Measurements from ENCODE around the gene CFHR2.
A peak's percentile ranks its signal among the peaks of the same experiment; 100 is the strongest.
"Not testable (repeated sequence)": the region's sequence is repeated elsewhere in the genome, so short reads cannot be mapped to it uniquely, and the experiment has no call there.

Gene CFHR2

GRCh38 chr1:196954778-196955177 is 11.2 kb downstream of the CFHR2 start:
- Histone ChIP-seq H3K9me3 (ENCODE audit: control insufficient read depth, low read length) (no peaks in the 10 kb centered on the region), H3K9ac (ENCODE audit: low read length) (no peak overlapping the region), H3K36me3 (ENCODE audit: control insufficient read depth, insufficient read depth, low read length, severe bottlenecking) (no peaks in the 10 kb centered on the region), H3K27me3 (replicated peaks; ENCODE audit: control insufficient read depth, insufficient read depth, low read length) (no peaks in the 10 kb centered on the region), H3K4me3 (ENCODE audit: low read length) (no peak overlapping the region), H3K4me1 (ENCODE audit: control insufficient read depth, insufficient read depth, low read length) (no peaks in the 10 kb centered on the region)
- DNase-seq (ENCODE audit: low read depth) = no peak

- H3K9me3 ChIP-seq (ENCODE audit: control insufficient read depth, low read length) = no peaks in the 10 kb centered on the region
- H3K4me1 ChIP-seq (ENCODE audit: control insufficient read depth, insufficient read depth, low read length) = no peaks in the 10 kb centered on the region
- no peak overlapping the region for H3K4me3 ChIP-seq (ENCODE audit: low read length)
- no peak for DNase-seq (ENCODE audit: low read depth)
- H3K27me3 ChIP-seq (replicated peaks; ENCODE audit: control insufficient read depth, insufficient read depth, low read length) = no peaks in the 10 kb centered on the region
- H3K9ac ChIP-seq (ENCODE audit: low read length) = no peak overlapping the region
- H3K36me3 ChIP-seq (ENCODE audit: control insufficient read depth, insufficient read depth, low read length, severe bottlenecking) = no peaks in the 10 kb centered on the region
Observed at GRCh38 chr1:196955926-196956325, 12.4 kb downstream of the CFHR2 start.

- no peaks in the 10 kb centered on the region for H3K9me3 ChIP-seq (ENCODE audit: control insufficient read depth, low read length)
- no peak overlapping the region for H3K9ac ChIP-seq (ENCODE audit: low read length)
- no peaks in the 10 kb centered on the region for H3K27me3 ChIP-seq (replicated peaks; ENCODE audit: control insufficient read depth, insufficient read depth, low read length)
- DNase-seq (ENCODE audit: low read depth) = no peak
- no peak overlapping the region for H3K4me3 ChIP-seq (ENCODE audit: low read length)
- H3K4me1 ChIP-seq (ENCODE audit: control insufficient read depth, insufficient read depth, low read length) = no peaks in the 10 kb centered on the region
- H3K36me3 ChIP-seq (ENCODE audit: control insufficient read depth, insufficient read depth, low read length, severe bottlenecking) = no peaks in the 10 kb centered on the region
Observed at GRCh38 chr1:196960854-196961253, 17.3 kb downstream of the CFHR2 start.

DNA sequence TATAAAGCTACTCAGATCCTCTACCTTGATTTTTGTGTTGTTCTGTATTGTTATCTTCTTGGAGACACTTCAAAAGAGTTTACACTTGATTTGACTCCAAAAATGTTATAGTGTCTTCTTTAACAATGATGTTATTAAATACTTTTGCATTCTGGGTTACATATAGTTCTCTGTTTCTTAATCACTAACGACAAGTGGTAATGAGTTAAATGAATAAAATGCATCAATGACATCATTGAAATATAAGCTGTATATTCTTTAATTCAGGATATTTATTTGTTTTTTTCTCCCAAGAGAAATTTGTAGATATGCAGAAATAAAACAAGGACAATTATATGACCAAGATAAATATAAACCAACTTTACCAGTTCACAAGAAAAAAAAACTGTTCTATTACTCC is 26.6 kb downstream of the CFHR2 start:
- no peak overlapping the region for H3K4me3 ChIP-seq (ENCODE audit: low read length)
- no peak overlapping the region for H3K9ac ChIP-seq (ENCODE audit: low read length)
- DNase-seq (ENCODE audit: low read depth) = no peak
- no peaks in the 10 kb centered on the region for H3K4me1 ChIP-seq (ENCODE audit: control insufficient read depth, insufficient read depth, low read length)
- H3K27me3 ChIP-seq (replicated peaks; ENCODE audit: control insufficient read depth, insufficient read depth, low read length) = no peaks in the 10 kb centered on the region
- no peaks in the 10 kb centered on the region for H3K9me3 ChIP-seq (ENCODE audit: control insufficient read depth, low read length)
- H3K36me3 ChIP-seq (ENCODE audit: control insufficient read depth, insufficient read depth, low read length, severe bottlenecking) = no peaks in the 10 kb centered on the region

GRCh38 chr1:196976278-196976677 is 32.7 kb downstream of the CFHR2 start:
- Histone ChIP-seq H3K9me3 (ENCODE audit: control insufficient read depth, low read length) (no peaks in the 10 kb centered on the region), H3K9ac (ENCODE audit: low read length) (no peak overlapping the region)

GRCh38 chr1:196977278-196977677 is 33.7 kb downstream of the CFHR2 start, which contains the start of gene CFHR5:
Gene CFHR5, plus strand, starts transcription at chr1:196977556. Its CDS starts 109 bp downstream, at chr1:196977665.
- no peaks in the 10 kb centered on the region for H3K27me3 ChIP-seq (replicated peaks; ENCODE audit: control insufficient read depth, insufficient read depth, low read length)
- H3K4me3 ChIP-seq (ENCODE audit: low read length) = no peak within 1 kb of the TSS
- no peaks in the 10 kb centered on the region for H3K36me3 ChIP-seq (ENCODE audit: control insufficient read depth, insufficient read depth, low read length, severe bottlenecking)
- H3K9me3 ChIP-seq (ENCODE audit: control insufficient read depth, low read length) = no peaks in the 10 kb centered on the region
- no peak for DNase-seq (ENCODE audit: low read depth)
- no peak within 1 kb of the TSS for H3K9ac ChIP-seq (ENCODE audit: low read length)
- H3K4me1 ChIP-seq (ENCODE audit: control insufficient read depth, insufficient read depth, low read length) = no peaks in the 10 kb centered on the region

More at GRCh38 chr1:196976278-196976677, 32.7 kb downstream of the CFHR2 start:
- Histone ChIP-seq H3K36me3 (ENCODE audit: control insufficient read depth, insufficient read depth, low read length, severe bottlenecking) (no peaks in the 10 kb centered on the region), H3K27me3 (replicated peaks; ENCODE audit: control insufficient read depth, insufficient read depth, low read length) (no peaks in the 10 kb centered on the region), H3K4me3 (ENCODE audit: low read length) (no peak overlapping the region), H3K4me1 (ENCODE audit: control insufficient read depth, insufficient read depth, low read length) (no peaks in the 10 kb centered on the region)
- no peak for DNase-seq (ENCODE audit: low read depth)

- H3K36me3 ChIP-seq (ENCODE audit: control insufficient read depth, insufficient read depth, low read length, severe bottlenecking) = no peaks in the 10 kb centered on the region
- H3K9ac ChIP-seq (ENCODE audit: low read length) = no peak overlapping the region
- DNase-seq (ENCODE audit: low read depth) = no peak
- no peaks in the 10 kb centered on the region for H3K9me3 ChIP-seq (ENCODE audit: control insufficient read depth, low read length)
- no peak overlapping the region for H3K4me3 ChIP-seq (ENCODE audit: low read length)
- H3K27me3 ChIP-seq (replicated peaks; ENCODE audit: control insufficient read depth, insufficient read depth, low read length) = no peaks in the 10 kb centered on the region
- H3K4me1 ChIP-seq (ENCODE audit: control insufficient read depth, insufficient read depth, low read length) = no peaks in the 10 kb centered on the region
Observed at GRCh38 chr1:196980859-196981258, 37.3 kb downstream of the CFHR2 start.

DNA sequence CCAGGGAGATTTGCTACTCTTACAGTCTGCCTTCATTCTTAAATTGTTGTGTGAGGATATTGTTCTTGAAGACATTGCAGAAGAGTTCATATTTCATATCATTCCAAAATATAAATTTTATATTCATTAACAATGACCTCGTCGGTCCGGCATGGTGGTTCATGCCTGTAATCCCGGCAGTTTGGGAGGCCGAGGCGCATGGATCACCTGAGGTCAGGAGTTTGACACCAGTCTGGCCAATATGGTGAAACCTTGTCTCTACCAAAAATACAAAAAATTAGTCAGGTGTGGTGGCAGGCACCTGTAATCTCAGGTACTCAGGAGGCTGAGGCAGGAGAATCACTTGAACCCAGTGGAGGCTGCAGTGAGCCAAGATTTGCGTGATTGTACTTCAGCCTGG is 38.7 kb downstream of the CFHR2 start:
- H3K9ac ChIP-seq (ENCODE audit: low read length); H3K9me3 ChIP-seq (ENCODE audit: control insufficient read depth, low read length); H3K27me3 ChIP-seq (replicated peaks; ENCODE audit: control insufficient read depth, insufficient read depth, low read length); H3K4me1 ChIP-seq (ENCODE audit: control insufficient read depth, insufficient read depth, low read length); DNase-seq (ENCODE audit: low read depth); H3K4me3 ChIP-seq (ENCODE audit: low read length); H3K36me3 ChIP-seq (ENCODE audit: control insufficient read depth, insufficient read depth, low read length, severe bottlenecking): not testable (repeated sequence)

- H3K9ac ChIP-seq (ENCODE audit: low read length); H3K4me3 ChIP-seq (ENCODE audit: low read length): not testable (repeated sequence)
Observed at GRCh38 chr1:196991919-196992651, 48.5 kb downstream of the CFHR2 start.

DNA sequence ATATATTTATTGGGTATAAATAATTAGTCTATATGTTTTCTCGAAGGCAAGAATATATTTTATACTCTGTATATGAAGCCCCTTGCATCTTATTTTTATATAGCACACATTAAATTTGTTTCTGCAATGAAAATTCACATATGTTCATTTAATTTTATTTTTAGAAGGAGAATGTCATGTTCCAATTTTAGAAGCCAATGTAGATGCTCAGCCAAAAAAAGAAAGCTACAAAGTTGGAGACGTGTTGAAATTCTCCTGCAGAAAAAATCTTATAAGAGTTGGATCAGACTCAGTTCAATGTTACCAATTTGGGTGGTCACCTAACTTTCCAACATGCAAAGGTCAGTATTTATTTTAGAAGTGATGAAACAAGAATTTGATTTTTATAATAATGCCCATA is 50.4 kb downstream of the CFHR2 start:
- H3K36me3 ChIP-seq (ENCODE audit: control insufficient read depth, insufficient read depth, low read length, severe bottlenecking) = no peaks in the 10 kb centered on the region
- no peaks in the 10 kb centered on the region for H3K27me3 ChIP-seq (replicated peaks; ENCODE audit: control insufficient read depth, insufficient read depth, low read length)
- H3K9me3 ChIP-seq (ENCODE audit: control insufficient read depth, low read length) = no peaks in the 10 kb centered on the region
- H3K4me1 ChIP-seq (ENCODE audit: control insufficient read depth, insufficient read depth, low read length) = peaks cover 18% of the 10 kb centered on the region
- no peak overlapping the region for H3K9ac ChIP-seq (ENCODE audit: low read length)
- H3K4me3 ChIP-seq (ENCODE audit: low read length) = no peak overlapping the region
- no peak for DNase-seq (ENCODE audit: low read depth)

More at GRCh38 chr1:196991919-196992651, 48.5 kb downstream of the CFHR2 start:
- not testable (repeated sequence) for H3K4me1 ChIP-seq (ENCODE audit: control insufficient read depth, insufficient read depth, low read length); H3K9me3 ChIP-seq (ENCODE audit: control insufficient read depth, low read length); H3K27me3 ChIP-seq (replicated peaks; ENCODE audit: control insufficient read depth, insufficient read depth, low read length); H3K36me3 ChIP-seq (ENCODE audit: control insufficient read depth, insufficient read depth, low read length, severe bottlenecking); DNase-seq (ENCODE audit: low read depth)

GRCh38 chr1:196997423-196997822 is 53.9 kb downstream of the CFHR2 start:
- Histone ChIP-seq H3K9ac (ENCODE audit: low read length) (no peak overlapping the region), H3K4me3 (ENCODE audit: low read length) (peak overlapping the region; percentile 44), H3K4me1 (ENCODE audit: control insufficient read depth, insufficient read depth, low read length) (peaks cover 18% of the 10 kb centered on the region), H3K36me3 (ENCODE audit: control insufficient read depth, insufficient read depth, low read length, severe bottlenecking) (no peaks in the 10 kb centered on the region), H3K9me3 (ENCODE audit: control insufficient read depth, low read length) (no peaks in the 10 kb centered on the region), H3K27me3 (replicated peaks; ENCODE audit: control insufficient read depth, insufficient read depth, low read length) (no peaks in the 10 kb centered on the region)
- DNase-seq (ENCODE audit: low read depth) = peak; percentile 73

- Histone ChIP-seq H3K9me3 (ENCODE audit: control insufficient read depth, low read length) (no peaks in the 10 kb centered on the region), H3K36me3 (ENCODE audit: control insufficient read depth, insufficient read depth, low read length, severe bottlenecking) (no peaks in the 10 kb centered on the region), H3K9ac (ENCODE audit: low read length) (no peak overlapping the region), H3K4me1 (ENCODE audit: control insufficient read depth, insufficient read depth, low read length) (peaks cover 12% of the 10 kb centered on the region), H3K27me3 (replicated peaks; ENCODE audit: control insufficient read depth, insufficient read depth, low read length) (no peaks in the 10 kb centered on the region), H3K4me3 (ENCODE audit: low read length) (no peak overlapping the region)
- no peak for DNase-seq (ENCODE audit: low read depth)
Observed at GRCh38 chr1:197001828-197002227, 58.3 kb downstream of the CFHR2 start.

All from adipocyte (in vitro differentiated cells).